MM.1S (cell line): ENCODE measurements around the gene PCYT2.
A peak's percentile ranks its signal among the peaks of the same experiment; 100 is the strongest.

Experiments used
- DNase-seq: peaks from one replicate; pipeline ENCODE4 v3.0.0-alpha.2; 2015
- H2AFZ ChIP-seq: fragments of 300-600 bp; sonication (generic); 2 replicates; pipeline ENCODE4 v1.6.0; 2016; ENCODE audit warnings: antibody characterized with exemption, low read length
- H3F3A ChIP-seq: fragments of 300-600 bp; sonication (generic); 2 replicates; pipeline ENCODE4 v1.6.1; 2016; ENCODE audit warnings: mild to moderate bottlenecking, antibody characterized with exemption, low read length, moderate library complexity, mixed read lengths; ENCODE audit not compliant: insufficient read depth
- H3K27ac ChIP-seq: fragments of 300-600 bp; sonication (generic); 2 replicates; pipeline ENCODE4 v1.5.1; 2016; ENCODE audit warnings: mild to moderate bottlenecking, low read length
- H3K27me3 ChIP-seq: fragments of 300-600 bp; sonication (generic); replicated peaks from 2 replicates; pipeline ENCODE4 v1.6.0; 2016; ENCODE audit warnings: low read length; ENCODE audit not compliant: insufficient read depth
- H3K36me3 ChIP-seq: fragments of 300-600 bp; sonication (generic); replicated peaks from 2 replicates; pipeline ENCODE4 v1.6.1; 2016; ENCODE audit warnings: mild to moderate bottlenecking, low read length, mixed read lengths; ENCODE audit not compliant: insufficient read depth
- H3K4me1 ChIP-seq: fragments of 300-600 bp; sonication (generic); 2 replicates; pipeline ENCODE4 v1.6.1; 2016; ENCODE audit warnings: low read length, mixed read lengths
- H3K4me2 ChIP-seq: fragments of 300-600 bp; sonication (generic); 2 replicates; pipeline ENCODE4 v1.6.0; 2016; ENCODE audit warnings: low read depth, low read length
- H3K4me3 ChIP-seq: fragments of 300-600 bp; sonication (generic); 2 replicates; pipeline ENCODE4 v1.5.1; 2016; ENCODE audit warnings: low read length, mixed read lengths
- H3K79me2 ChIP-seq: fragments of 300-600 bp; sonication (generic); 2 replicates; pipeline ENCODE4 v1.6.1; 2016; ENCODE audit warnings: mixed run types, low read length, mixed read lengths
- H3K9ac ChIP-seq: fragments of 300-600 bp; sonication (generic); 2 replicates; pipeline ENCODE4 v1.6.1; 2016; ENCODE audit warnings: low read length, mixed read lengths
- H3K9me2 ChIP-seq: fragments of 300-600 bp; sonication (generic); replicated peaks from 2 replicates; pipeline ENCODE4 v1.6.1; 2016; ENCODE audit warnings: mild to moderate bottlenecking, low read length, mixed read lengths; ENCODE audit not compliant: insufficient read depth
- H3K9me3 ChIP-seq: fragments of 300-600 bp; sonication (generic); replicated peaks from 2 replicates; pipeline ENCODE4 v1.6.1; 2016; ENCODE audit warnings: mild to moderate bottlenecking, low read length, mixed read lengths; ENCODE audit not compliant: insufficient read depth
- H4K20me1 ChIP-seq: fragments of 300-600 bp; sonication (generic); 2 replicates; pipeline ENCODE4 v1.6.1; 2016; ENCODE audit warnings: mild to moderate bottlenecking, low read length, moderate library complexity, mixed read lengths; ENCODE audit not compliant: insufficient read depth
- CTCF ChIP-seq: fragments of 300-600 bp; sonication (generic); IDR thresholded peaks from 2 replicates; pipeline ENCODE4 v1.5.1; 2016; ENCODE audit warnings: antibody characterized with exemption, low read length, mixed read lengths
- EZH2 ChIP-seq: fragments of 300-600 bp; sonication (generic); optimal IDR thresholded peaks from 2 replicates; pipeline ENCODE3; 2017; ENCODE audit warnings: low read depth, mild to moderate bottlenecking, antibody characterized with exemption, low read length, mixed read lengths
- EZH2phosphoT487 ChIP-seq: fragments of 300-600 bp; sonication (generic); IDR thresholded peaks from 2 replicates; pipeline ENCODE4 v1.6.1; 2018; ENCODE audit warnings: antibody characterized with exemption, low read length

PCYT2 gene

GRCh38 chr17:81898029-81898866 is 13.0 kb downstream of the PCYT2 start:
- Histone ChIP-seq H3K4me3 (no peak overlapping the region), H3K27ac (no peak overlapping the region), H3F3A (no peaks in the 10 kb centered on the region), H4K20me1 (no peaks in the 10 kb centered on the region), H3K36me3 (no peaks in the 10 kb centered on the region), H3K9me3 (no peaks in the 10 kb centered on the region), H2AFZ (no peak overlapping the region), H3K79me2 (peaks cover 8% of the 10 kb centered on the region), H3K4me2 (no peak overlapping the region), H3K4me1 (no peaks in the 10 kb centered on the region), H3K27me3 (no peaks in the 10 kb centered on the region; the same call in 1 of the 2 replicates), H3K9ac (no peak overlapping the region), H3K9me2 (no peaks in the 10 kb centered on the region)
- TF ChIP-seq EZH2phosphoT487, result no peak
- no peak for TF ChIP-seq CTCF
- no peak for TF ChIP-seq EZH2
- no peak for DNase-seq

GRCh38 chr17:81895400-81895799 is 15.8 kb downstream of the PCYT2 start:
- peaks cover 5% of the 10 kb centered on the region for H3F3A ChIP-seq
- H3K4me1 ChIP-seq, result no peaks in the 10 kb centered on the region
- H3K9me2 ChIP-seq, result no peaks in the 10 kb centered on the region
- DNase-seq, result no peak
- no peak for TF ChIP-seq EZH2phosphoT487
- TF ChIP-seq CTCF, result no peak
- no peak for TF ChIP-seq EZH2
- H3K9ac ChIP-seq, result no peak overlapping the region
- no peak overlapping the region for H3K4me3 ChIP-seq
- no peaks in the 10 kb centered on the region for H4K20me1 ChIP-seq
- no peak overlapping the region for H3K4me2 ChIP-seq
- H3K79me2 ChIP-seq, result peaks cover 27% of the 10 kb centered on the region
- no peaks in the 10 kb centered on the region for H3K27me3 ChIP-seq
- no peak overlapping the region for H3K27ac ChIP-seq
- no peaks in the 10 kb centered on the region for H3K9me3 ChIP-seq
- H3K36me3 ChIP-seq, result no peaks in the 10 kb centered on the region
- no peak overlapping the region for H2AFZ ChIP-seq

- Histone ChIP-seq H3K27ac (peak overlapping the region; percentile 91; the same call in 1 of the 2 replicates), H3K4me2 (no peak overlapping the region), H3K9ac (peak overlapping the region; percentile 90), H4K20me1 (no peaks in the 10 kb centered on the region), H3K27me3 (no peaks in the 10 kb centered on the region), H3K79me2 (peaks cover 66% of the 10 kb centered on the region), H2AFZ (no peak overlapping the region), H3K9me2 (no peaks in the 10 kb centered on the region), H3K4me3 (peak overlapping the region; percentile 71; the same call in 1 of the 2 replicates), H3F3A (peaks cover 5% of the 10 kb centered on the region), H3K36me3 (peaks cover 26% of the 10 kb centered on the region), H3K9me3 (no peaks in the 10 kb centered on the region), H3K4me1 (peaks cover 10% of the 10 kb centered on the region)
- no peak for TF ChIP-seq EZH2phosphoT487
- TF ChIP-seq CTCF, result no peak
- no peak for TF ChIP-seq EZH2
- no peak for DNase-seq
These were observed 20.0 kb downstream of the PCYT2 start for GRCh38 chr17:81891303-81891552.
